Kidney (tissue), 14 donors: ENCODE results near the gene RP9. TPM values are rescaled to one million over a fixed set of nuclear protein-coding genes. Genes with fewer than 3 reads are reported as not detected.

ENCODE experiments used
- DNase-seq, 5 donors: peaks; one replicate each; pipeline ENCODE4 v3.0.0-alpha.2; 2013 to 2020
- FAIRE-seq: peaks from 2 replicates; lab custom pipeline; 2012; peaks lifted over from hg19 to GRCh38; lab: Jason Lieb, UNC
- H3K27ac ChIP-seq, 2 donors: one replicate each; pipeline ENCODE4 v1.7.0; 2013; ENCODE audit warnings: low read depth in 2 of 2, low read length in 2 of 2, inconsistent platforms in 1 of 2
- H3K27me3 ChIP-seq: one replicate; pipeline ENCODE4 v1.7.1; 2013; ENCODE audit warnings: low read length, inconsistent platforms; ENCODE audit not compliant: control insufficient read depth, insufficient read depth
- H3K36me3 ChIP-seq, 3 donors: one replicate each; pipeline versions ENCODE4 v1.7.0 to v1.7.1; 2013; ENCODE audit warnings: low read length in 3 of 3, control low read depth in 1 of 3, inconsistent platforms in 1 of 3; ENCODE audit not compliant: insufficient read depth in 3 of 3, control insufficient read depth in 2 of 3
- H3K4me1 ChIP-seq, 3 donors: one replicate each; pipeline versions ENCODE4 v1.7.0 to v1.7.1; 2013; ENCODE audit warnings: low read length in 3 of 3, inconsistent platforms in 1 of 3, low read depth in 1 of 3; ENCODE audit not compliant: control insufficient read depth in 2 of 3, insufficient read depth in 2 of 3
- H3K4me3 ChIP-seq, 3 donors: one replicate each; pipeline versions ENCODE4 v1.7.0 to v1.8.1; 2013; ENCODE audit warnings: low read length in 3 of 3, control low read depth in 1 of 3, inconsistent platforms in 1 of 3
- H3K9ac ChIP-seq, 3 donors: one replicate each; pipeline versions ENCODE4 v1.7.0 to v1.7.1; 2013; ENCODE audit warnings: low read length in 3 of 3, control low read depth in 1 of 3, inconsistent platforms in 1 of 3
- H3K9me3 ChIP-seq, 3 donors: one replicate each; pipeline versions ENCODE4 v1.7.0 to v1.7.1; 2013; ENCODE audit warnings: low read length in 3 of 3, control low read depth in 1 of 3, inconsistent platforms in 1 of 3; ENCODE audit not compliant: control insufficient read depth in 2 of 3, insufficient read depth in 1 of 3
- CTCF ChIP-seq: IDR thresholded peaks from 3 replicates; pipeline ENCODE4 v1.5.1; 2012; ENCODE audit warnings: mild to moderate bottlenecking, moderate library complexity, borderline replicate concordance; ENCODE audit not compliant: insufficient read depth; ENCODE audit errors: extremely low read depth
- intact Hi-C: fragments of 100-400 bp; cut with DNase I; formaldehyde crosslinking; loops from one replicate; pipeline ENCODE4 v1.11.1; 2022
- polyA plus RNA-seq: library from polyadenylated mRNA; stranded (reverse); fragments of 350-450 nt; fragmentation: Illumina TruSeq; extraction: RNeasy Lipid Tissue Mini Kit (QIAGEN cat#74804); gene quantifications from one replicate; pipeline ENCODE4 v1.2.3, GENCODE V29; 2014; ENCODE audit warnings: low read depth, low replicate concordance; ENCODE audit not compliant: insufficient read depth
- total RNA-seq: library from RNA; stranded (reverse); fragmentation: NEBNext Ultra II Directional; extraction: Animal tissue kit (Norgen Biotek cat#: 25700); gene quantifications from one replicate; pipeline ENCODE4 v1.2.1, GENCODE V29; 2021
- donor health status: control.
- donor health status: control.
- donor health status: control.
- donor health status: control.
- donor health status: control.
- donor health status: DM: yes; HTN: yes; CAD: no.
- donor health status: Normal renal cell carcinoma (clear cell type).

RP9 gene
- total and polyA plus RNA-seq, 2 donors from 2014 or later = 11.3 to 26.1 TPM

- Histone ChIP-seq H3K9me3 (no peaks in the 10 kb centered on the region), H3K27ac (no peak overlapping the region), H3K9ac (no peak overlapping the region), H3K4me1 (no peaks in the 10 kb centered on the region), H3K36me3 (no peaks in the 10 kb centered on the region), H3K4me3 (no peak overlapping the region), H3K27me3 (no peaks in the 10 kb centered on the region)
- TF ChIP-seq CTCF = no peak
- FAIRE-seq (no peak), DNase-seq (no peak)
- intact Hi-C loops = no loop called here
These were observed 33.2 kb downstream of the RP9 start for GRCh38 chr7:33075818-33076518.

- TF ChIP-seq CTCF = no peak
- H3K36me3 ChIP-seq = no peaks in the 10 kb centered on the region
- intact Hi-C loops = no loop called here
These were observed 36.0 kb downstream of the RP9 start for GRCh38 chr7:33073243-33073642.

GRCh38 chr7:33072471-33072870, 36.7 kb downstream of the RP9 start:
- peak in 2 of 5 donors; percentile 43 to 81 for DNase-seq

More at GRCh38 chr7:33073243-33073642, 36.0 kb downstream of the RP9 start:
- Histone ChIP-seq H3K4me1 (no peaks in the 10 kb centered on the region), H3K9me3 (peaks cover 0 to 6% (median 0%) of the 10 kb centered on the region in 3 donors), H3K9ac (no peak overlapping the region), H3K27me3 (no peaks in the 10 kb centered on the region), H3K27ac (no peak overlapping the region), H3K4me3 (no peak overlapping the region)
- no peak for DNase-seq
- FAIRE-seq = no peak

More at GRCh38 chr7:33072471-33072870, 36.7 kb downstream of the RP9 start:
- no peak for FAIRE-seq
- intact Hi-C loops = no loop called here
- no peak overlapping the region for H3K9ac ChIP-seq
- no peaks in the 10 kb centered on the region for H3K27me3 ChIP-seq
- TF ChIP-seq CTCF = no peak
- H3K4me1 ChIP-seq = no peaks in the 10 kb centered on the region
- H3K4me3 ChIP-seq = no peak overlapping the region
- H3K27ac ChIP-seq = no peak overlapping the region
- H3K36me3 ChIP-seq = no peaks in the 10 kb centered on the region
- H3K9me3 ChIP-seq = peaks cover 0 to 6% (median 0%) of the 10 kb centered on the region in 3 donors
